ENCODE measurements around the gene WDR70.

GRCh38 chr5:37769108-37769507, 390.0 kb downstream of the WDR70 start:
- TF ChIP-seq POLR2A (IDR thresholded peaks at IDR 0.05; ENCODE audit: low read depth, low read length), result no peak
- TF ChIP-seq ATF2 (IDR thresholded peaks at IDR 0.05; ENCODE audit: low read length), result no peak
- TF ChIP-seq LARP7 (IDR thresholded peaks at IDR 0.05), result no peak
- TF ChIP-seq CTCF (IDR thresholded peaks at IDR 0.05 in 2 of 3, conservative IDR thresholded peaks at IDR 0.05 in 1 of 3; ENCODE audit: control insufficient read depth in 2 of 3, extremely low read depth in 1 of 3, insufficient read depth in 1 of 3, low read depth in 3 of 3, low read length in 3 of 3), result no peak

All from GM12878 (cell line).